GM19043 (cell line): ENCODE measurements around the gene KANSL2.
"Not testable (repeated sequence)": the region's sequence is repeated elsewhere in the genome, so short reads cannot be mapped to it uniquely, and the experiment has no call there.

Experiments used
- ATAC-seq: cut with Tn5 transposase; IDR thresholded peaks from one replicate; pipeline ENCODE4 v1.9.1; 2021; ENCODE audit warnings: low read depth; ENCODE audit not compliant: unreplicated experiment

KANSL2 gene

GRCh38 chr12:48686037-48686595, 4.1 kb upstream of the KANSL2 start:
- ATAC-seq = no peak

GRCh38 chr12:48683534-48683933, 1.5 kb upstream of the KANSL2 start:
- no peak for ATAC-seq

GRCh38 chr12:48682927-48683326, 889 bp upstream of the KANSL2 start:
- no peak for ATAC-seq

- not testable (repeated sequence) for ATAC-seq
Observed at GRCh38 chr12:48682533-48682905, 481 bp upstream of the KANSL2 start.

- no peak for ATAC-seq
Observed at GRCh38 chr12:48681399-48681709, 684 bp downstream of the KANSL2 start.

GRCh38 chr12:48680861-48681260, 1.2 kb downstream of the KANSL2 start:
- ATAC-seq = no peak

- no peak for ATAC-seq
Observed at GRCh38 chr12:48678551-48679185, 3.4 kb downstream of the KANSL2 start.

GRCh38 chr12:48671231-48671856, 10.7 kb downstream of the KANSL2 start:
- ATAC-seq = no peak

GRCh38 chr12:48668996-48669395, 13.0 kb downstream of the KANSL2 start:
- ATAC-seq = no peak

- no peak for ATAC-seq
Observed at GRCh38 chr12:48659863-48660262, 22.2 kb downstream of the KANSL2 start.

GRCh38 chr12:48651681-48652080, 30.4 kb downstream of the KANSL2 start:
- no peak for ATAC-seq

GRCh38 chr12:48645354-48645753, 36.7 kb downstream of the KANSL2 start:
- ATAC-seq = not testable (repeated sequence)

GRCh38 chr12:48643011-48643410, 39.0 kb downstream of the KANSL2 start:
- no peak for ATAC-seq

- ATAC-seq = not testable (repeated sequence)
Observed at GRCh38 chr12:48641752-48642555, 40.1 kb downstream of the KANSL2 start.

- ATAC-seq = no peak
Observed at GRCh38 chr12:48640854-48641253, 41.2 kb downstream of the KANSL2 start.

GRCh38 chr12:48640428-48640827, 41.6 kb downstream of the KANSL2 start:
- no peak for ATAC-seq

GRCh38 chr12:48631071-48631470, 51.0 kb downstream of the KANSL2 start:
- ATAC-seq = no peak

- no peak for ATAC-seq
Observed at GRCh38 chr12:48630346-48630745, 51.7 kb downstream of the KANSL2 start.

- no peak for ATAC-seq
Observed at GRCh38 chr12:48629541-48629940, 52.5 kb downstream of the KANSL2 start.

- no peak for ATAC-seq
Observed at GRCh38 chr12:48627556-48627955, 54.5 kb downstream of the KANSL2 start.

GRCh38 chr12:48622997-48623396, 59.0 kb downstream of the KANSL2 start:
- ATAC-seq = not testable (repeated sequence)

GRCh38 chr12:48618541-48618940, 63.5 kb downstream of the KANSL2 start:
- ATAC-seq = no peak
